NCI-H510A treated with DMSO at 0.1 percent for 48 hours (cell line): ENCODE data around the gene CTNNA2.

Experiments
- DNase-seq: peaks from one replicate; lab custom pipeline; 2025; lab: John Stamatoyannopoulos, UW

Gene CTNNA2

GRCh38 chr2:80280598-80280997, 767.7 kb downstream of the CTNNA2 start:
- no peak for DNase-seq

DNA sequence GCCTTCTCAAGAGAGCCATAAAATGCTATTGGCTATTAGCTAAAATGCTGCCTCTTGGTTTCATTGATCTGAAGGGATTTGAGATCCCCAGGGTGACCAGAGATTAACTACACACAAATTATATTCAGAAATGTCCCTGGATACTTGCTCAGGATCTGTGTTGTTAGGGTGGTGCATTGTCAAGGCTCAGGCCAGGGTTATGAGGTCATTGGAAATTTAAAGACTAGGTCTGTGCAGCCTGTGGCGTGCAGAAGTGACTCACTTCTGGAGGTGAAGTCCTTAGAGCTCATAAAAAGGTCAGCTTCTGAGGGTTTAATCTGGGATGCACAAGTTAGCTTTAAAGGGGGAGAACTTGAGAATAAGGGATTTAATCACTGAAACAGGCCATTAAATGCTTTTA, 768.2 kb downstream of the CTNNA2 start:
- DNase-seq, result no peak

GRCh38 chr2:80288576-80288975, 775.7 kb downstream of the CTNNA2 start:
- no peak for DNase-seq

DNA sequence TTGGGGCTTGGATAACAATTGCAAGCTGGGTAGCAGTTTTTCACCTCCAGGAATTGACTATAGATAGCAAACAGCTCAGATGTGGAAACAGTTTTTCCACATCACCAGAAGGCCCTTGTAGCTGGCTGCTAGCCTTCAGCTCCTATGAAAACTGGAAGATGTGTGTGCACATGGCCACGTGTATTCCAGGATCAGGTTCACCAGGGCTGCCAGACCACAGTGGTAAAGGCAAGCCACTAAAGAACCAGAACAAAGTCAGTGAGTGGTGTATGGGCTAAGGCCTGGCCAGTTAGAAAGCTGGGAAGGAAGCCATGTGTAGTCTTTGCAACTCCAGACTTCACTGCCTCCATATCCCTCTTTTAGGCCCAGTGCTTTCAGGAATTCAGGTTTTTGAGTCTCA, 778.8 kb downstream of the CTNNA2 start:
- DNase-seq, result no peak

DNA sequence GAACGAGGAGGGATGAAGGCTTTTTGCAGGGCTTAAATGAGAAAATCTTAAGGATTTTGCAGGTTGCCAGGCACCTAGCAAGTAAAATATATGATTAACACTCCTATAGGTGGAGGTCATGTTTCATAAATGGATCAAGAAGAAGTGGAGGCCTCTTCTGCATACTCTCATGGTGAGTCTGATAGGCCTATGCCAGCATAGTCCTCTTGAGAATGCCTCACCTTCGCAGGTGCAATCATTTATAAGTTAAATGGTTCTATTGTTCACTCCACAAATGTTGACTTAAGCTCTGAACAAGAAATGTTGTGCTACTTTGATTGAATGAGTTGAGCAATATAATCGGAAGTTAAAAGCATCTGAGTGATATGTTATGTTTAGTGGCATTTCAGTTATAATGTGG, 779.6 kb downstream of the CTNNA2 start:
- peak; percentile 29 for DNase-seq

GRCh38 chr2:80293039-80293438, 780.2 kb downstream of the CTNNA2 start:
- DNase-seq, result no peak

DNA sequence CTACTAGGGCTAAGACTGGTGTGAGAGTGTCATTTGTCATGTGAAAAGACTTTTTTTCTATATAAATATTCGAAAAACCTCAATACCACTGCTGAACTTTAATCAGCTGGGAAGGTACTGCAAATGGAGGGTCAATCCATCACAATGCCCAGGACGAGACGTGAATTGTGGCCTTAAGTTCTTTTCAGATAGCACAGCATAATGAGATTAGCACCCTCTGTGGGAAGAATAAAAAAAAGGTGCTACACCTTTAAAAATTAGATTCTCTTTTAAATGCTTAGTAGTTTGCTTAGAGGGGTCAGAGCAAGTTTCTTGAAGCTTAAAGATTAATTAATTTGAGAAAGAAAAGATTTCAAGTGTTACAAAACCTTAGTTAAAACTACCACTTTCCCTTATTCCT, 786.1 kb downstream of the CTNNA2 start:
- DNase-seq, result no peak

DNA sequence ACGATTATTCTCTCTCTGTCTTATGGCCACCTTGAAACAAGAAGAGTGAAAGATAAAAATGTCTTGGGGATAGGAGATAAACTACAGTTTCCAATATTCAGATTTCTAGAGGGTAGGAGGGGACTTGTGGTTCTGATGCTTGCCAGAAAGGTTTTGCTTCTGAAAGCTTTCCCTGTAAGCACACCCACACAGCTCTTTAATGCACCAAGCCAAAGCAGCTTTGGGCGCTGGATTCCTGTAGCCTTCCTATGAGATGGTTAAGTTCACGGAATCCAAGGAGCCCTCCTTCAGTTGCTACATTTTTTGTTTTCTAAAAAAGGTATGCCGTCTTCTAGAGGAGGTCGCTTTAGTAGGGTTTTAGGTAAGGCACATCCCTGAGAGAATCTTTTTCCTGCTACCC, 786.8 kb downstream of the CTNNA2 start:
- DNase-seq, result no peak

DNA sequence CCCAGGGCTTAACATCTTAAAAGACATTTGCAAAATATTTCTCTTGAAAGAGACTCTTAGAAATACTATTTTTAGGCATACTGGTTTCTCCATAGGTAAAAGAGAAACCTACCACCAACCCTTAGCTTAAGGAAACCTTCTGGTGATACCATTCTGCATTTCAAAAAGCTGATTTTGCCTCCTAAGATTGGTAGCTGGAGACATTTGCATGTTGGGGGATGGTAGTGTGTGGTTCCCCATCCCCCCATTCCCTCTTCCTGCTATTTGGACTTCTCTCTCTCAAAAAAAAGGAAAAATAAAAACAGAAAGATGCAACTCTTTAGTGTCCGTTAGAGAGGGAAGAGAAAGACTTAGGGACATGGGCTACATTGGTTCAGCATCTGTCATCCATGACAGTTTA, 787.5 kb downstream of the CTNNA2 start:
- DNase-seq, result no peak

DNA sequence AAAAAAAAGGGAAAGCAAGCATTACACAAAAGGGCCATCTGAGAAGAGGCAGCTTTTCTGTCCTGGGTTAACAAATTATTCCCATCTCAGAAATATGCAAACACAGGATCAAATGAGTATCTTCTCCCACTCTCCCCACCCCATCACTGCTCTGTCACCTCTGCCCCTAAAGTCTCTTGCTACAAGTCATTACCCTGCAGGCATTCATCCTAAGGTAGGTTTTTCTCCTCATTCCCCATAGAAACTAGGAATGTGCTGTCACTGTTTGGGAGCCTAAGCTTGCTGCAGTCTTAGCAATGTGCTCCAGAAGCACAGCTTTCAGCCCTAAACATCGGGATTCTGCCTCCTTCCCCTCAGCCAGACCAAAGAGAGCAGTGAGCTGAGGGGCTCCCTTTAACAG, 788.1 kb downstream of the CTNNA2 start:
- no peak for DNase-seq

GRCh38 chr2:80302001-80302313, 789.1 kb downstream of the CTNNA2 start:
- DNase-seq, result no peak

GRCh38 chr2:80302314-80303005, 789.6 kb downstream of the CTNNA2 start:
- no peak for DNase-seq

GRCh38 chr2:80303006-80303908, 790.4 kb downstream of the CTNNA2 start:
- DNase-seq, result no peak

DNA sequence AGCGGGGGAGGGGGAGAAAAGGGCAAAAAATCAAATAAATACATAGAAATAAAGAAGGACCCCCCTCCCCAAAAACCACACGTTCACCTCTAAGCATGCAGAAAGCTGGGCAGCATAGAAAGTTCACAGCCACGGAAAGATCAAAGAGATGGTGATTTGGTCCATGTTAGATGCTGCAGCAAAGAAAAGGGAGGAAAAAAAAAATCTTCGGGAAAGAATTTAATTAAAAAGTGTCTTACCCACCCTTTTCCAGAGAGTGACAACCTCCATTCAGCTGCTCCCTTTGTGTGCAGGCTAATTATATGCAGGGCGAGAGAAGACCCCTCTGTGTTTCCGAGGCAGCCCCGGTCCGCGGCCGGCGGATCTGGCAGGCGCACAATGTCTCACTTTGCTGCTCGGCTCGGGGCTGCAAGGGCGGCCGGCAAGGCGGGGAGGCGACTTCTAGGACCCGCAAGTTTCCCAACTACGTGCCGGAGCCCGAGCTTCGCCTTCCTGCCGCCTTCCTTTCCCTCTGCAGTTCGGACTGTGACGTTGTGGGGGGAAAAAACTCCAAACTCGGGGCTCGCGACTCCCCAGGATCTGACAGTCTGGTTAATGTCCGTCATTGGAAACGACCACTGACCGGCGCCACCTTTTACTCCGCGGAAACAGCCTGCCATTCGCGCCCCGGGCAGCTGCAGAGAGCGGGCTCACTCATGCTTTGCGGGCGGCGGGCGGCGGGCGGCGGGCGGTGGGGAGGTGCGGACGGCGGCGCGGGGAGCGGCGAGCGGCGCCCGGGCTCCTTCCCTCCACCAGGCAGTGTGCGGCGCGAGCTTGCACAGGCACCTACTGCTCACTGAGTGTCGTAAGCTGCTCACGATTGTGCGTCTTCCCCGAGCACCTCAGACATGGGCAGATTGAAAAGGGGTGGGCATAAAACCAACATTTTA, 791.3 kb downstream of the CTNNA2 start, which contains the start of gene LRRTM1:
TSS of gene LRRTM1 (minus strand) at position 844 of the 929 bp plus-strand sequence. CDS start 933 bp downstream, outside the sequence.
- no peak for DNase-seq

DNA sequence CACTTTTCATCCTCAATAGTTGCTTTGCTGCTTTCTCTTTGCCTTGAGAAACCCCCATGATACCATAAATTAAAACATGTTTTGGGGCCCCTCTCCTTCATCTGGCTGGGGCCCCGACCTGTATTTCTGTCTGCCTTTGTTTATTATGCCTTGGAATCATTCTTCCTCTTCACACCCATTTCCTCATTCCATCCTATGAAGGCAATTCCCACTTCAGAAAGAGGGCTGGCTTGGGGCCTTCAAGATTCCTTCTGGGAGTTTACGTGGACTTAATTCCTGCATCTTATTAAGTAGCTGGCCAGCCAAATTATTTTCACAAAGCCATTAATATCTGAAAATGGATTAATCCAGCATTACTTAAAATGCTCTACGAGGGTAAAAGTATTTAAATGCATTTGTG, 798.5 kb downstream of the CTNNA2 start:
- no peak for DNase-seq

- no peak for DNase-seq
Measured at GRCh38 chr2:80312282-80312839, 799.5 kb downstream of the CTNNA2 start.

- no peak for DNase-seq
Measured at GRCh38 chr2:80322311-80322920, 809.6 kb downstream of the CTNNA2 start.

- no peak for DNase-seq
Measured at GRCh38 chr2:80322958-80323357, 810.1 kb downstream of the CTNNA2 start.

DNA sequence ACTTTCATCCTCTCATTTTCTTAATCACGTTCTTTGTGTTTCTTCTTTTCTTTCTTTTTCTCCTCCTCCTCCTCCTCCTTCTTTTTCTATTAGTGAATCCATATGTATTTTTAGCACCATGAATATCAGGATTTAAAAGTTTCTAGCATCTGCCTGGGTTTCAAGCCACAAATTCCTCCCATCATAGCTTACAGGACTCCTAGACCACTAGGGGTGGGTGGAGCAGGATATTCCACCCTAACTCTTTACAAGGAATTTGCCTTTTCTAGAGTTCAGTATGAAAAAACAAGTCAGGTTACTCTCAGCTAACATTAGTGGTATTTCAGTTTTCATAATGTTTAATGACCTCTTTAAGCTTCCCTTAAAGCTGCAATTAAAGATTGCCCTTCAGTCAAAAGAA, 810.8 kb downstream of the CTNNA2 start:
- no peak for DNase-seq

GRCh38 chr2:80324525-80324924, 811.7 kb downstream of the CTNNA2 start:
- DNase-seq, result no peak

- DNase-seq, result peak; percentile 24
Measured at GRCh38 chr2:80326214-80326613, 813.4 kb downstream of the CTNNA2 start.

DNA sequence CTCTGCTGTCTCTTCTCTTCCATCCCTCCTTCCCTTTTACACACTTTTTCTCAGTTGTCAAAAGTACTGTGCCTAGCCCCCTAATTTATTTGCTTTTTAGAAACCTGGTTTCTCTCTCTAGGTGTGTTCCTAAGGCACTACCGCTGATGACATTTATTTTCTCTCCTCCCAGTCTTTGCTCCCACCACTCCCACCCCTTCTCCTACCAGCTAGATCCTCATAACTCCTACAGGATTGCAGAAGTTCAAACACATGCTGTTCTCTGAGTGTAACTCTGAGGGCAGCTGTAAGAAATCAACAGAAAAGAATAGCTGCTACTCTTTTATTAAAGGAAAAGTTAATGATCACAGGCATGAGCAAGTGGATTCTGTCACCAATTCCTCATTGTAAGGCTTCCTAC, 814.0 kb downstream of the CTNNA2 start:
- DNase-seq, result no peak
